GM18870 (cell line): Measurements from ENCODE around the gene ACAA1.
"Not testable (repeated sequence)": the region's sequence is repeated elsewhere in the genome, so short reads cannot be mapped to it uniquely, and the experiment has no call there.

Source experiments
- ATAC-seq: cut with Tn5 transposase; IDR thresholded peaks from one replicate; pipeline ENCODE4 v1.9.1; 2021; ENCODE audit warnings: moderate library complexity; ENCODE audit not compliant: unreplicated experiment

Gene ACAA1

GRCh38 chr3:38136393-38136776 lies 542 bp downstream of the ACAA1 start:
- no peak for ATAC-seq

GRCh38 chr3:38135621-38136277 lies 1.2 kb downstream of the ACAA1 start:
- ATAC-seq = not testable (repeated sequence)

GRCh38 chr3:38134517-38135143 lies 2.3 kb downstream of the ACAA1 start:
- not testable (repeated sequence) for ATAC-seq

GRCh38 chr3:38133557-38134405 lies 3.1 kb downstream of the ACAA1 start:
- ATAC-seq = no peak

- ATAC-seq = no peak
These were observed 3.7 kb downstream of the ACAA1 start for GRCh38 chr3:38133209-38133556.

- no peak for ATAC-seq
These were observed 5.1 kb downstream of the ACAA1 start for GRCh38 chr3:38131621-38132369.

GRCh38 chr3:38130631-38131065 lies 6.3 kb downstream of the ACAA1 start:
- no peak for ATAC-seq

- no peak for ATAC-seq
These were observed 7.9 kb downstream of the ACAA1 start for GRCh38 chr3:38129058-38129457.

- no peak for ATAC-seq
These were observed 8.6 kb downstream of the ACAA1 start for GRCh38 chr3:38128303-38128655.

GRCh38 chr3:38127611-38128302 lies 9.2 kb downstream of the ACAA1 start:
- ATAC-seq = no peak

GRCh38 chr3:38126121-38126892 lies 10.6 kb downstream of the ACAA1 start:
- ATAC-seq = no peak

GRCh38 chr3:38125305-38126120 lies 11.4 kb downstream of the ACAA1 start:
- no peak for ATAC-seq

- no peak for ATAC-seq
These were observed 12.4 kb downstream of the ACAA1 start for GRCh38 chr3:38124324-38125122.

- ATAC-seq = no peak
These were observed 14.1 kb downstream of the ACAA1 start for GRCh38 chr3:38122712-38123290.

- ATAC-seq = no peak
These were observed 15.0 kb downstream of the ACAA1 start for GRCh38 chr3:38121832-38122461.

- ATAC-seq = no peak
These were observed 15.5 kb downstream of the ACAA1 start for GRCh38 chr3:38121451-38121831.

GRCh38 chr3:38120693-38121450 lies 16.1 kb downstream of the ACAA1 start:
- no peak for ATAC-seq
